Keratinocyte (primary cell): ENCODE measurements around the gene KRTAP10-8. TPM values are rescaled to one million over a fixed set of nuclear protein-coding genes. Genes with fewer than 3 reads are reported as not detected.

ENCODE experiments used
- DNase-seq: peaks from one replicate; pipeline ENCODE4 v3.0.0-alpha.2; 2011; ENCODE audit warnings: low read depth, missing footprints, low spot score
- FAIRE-seq: peaks from 2 replicates; lab custom pipeline; 2011; peaks lifted over from hg19 to GRCh38; lab: Jason Lieb, UNC
- H2AFZ ChIP-seq: 2 replicates; pipeline ENCODE4 v1.6.0; 2012; ENCODE audit warnings: low read length, control low read depth, inconsistent platforms; ENCODE audit not compliant: control insufficient read depth
- H3K27ac ChIP-seq: 2 replicates; pipeline ENCODE4 v1.5.1; 2011; ENCODE audit warnings: low read length; ENCODE audit not compliant: control insufficient read depth, insufficient read depth
- H3K27me3 ChIP-seq: 3 replicates; pipeline ENCODE4 v1.6.0; 2011; ENCODE audit warnings: low read length; ENCODE audit not compliant: control insufficient read depth, insufficient read depth; ENCODE audit errors: extremely low read depth
- H3K36me3 ChIP-seq, 2 experiments: 2 replicates in 1 of 2; 3 replicates in 1 of 2; pipeline ENCODE4 v1.5.1; 2011; ENCODE audit warnings: low read length in 2 of 2, mild to moderate bottlenecking in 1 of 2; ENCODE audit not compliant: control insufficient read depth in 2 of 2, insufficient read depth in 2 of 2; ENCODE audit errors: extremely low read depth in 1 of 2
- H3K4me1 ChIP-seq: 3 replicates; pipeline ENCODE4 v1.5.1; 2011; ENCODE audit warnings: low read length; ENCODE audit not compliant: control insufficient read depth, insufficient read depth; ENCODE audit errors: extremely low read depth
- H3K4me2 ChIP-seq: 3 replicates; pipeline ENCODE4 v1.6.0; 2011; ENCODE audit warnings: low read depth, low read length; ENCODE audit not compliant: control insufficient read depth, insufficient read depth; ENCODE audit errors: extremely low read depth
- H3K4me3 ChIP-seq, 3 experiments: fragments of 200-600 bp in 1 of 3; sonication (generic) in 1 of 3; 2 replicates in 2 of 3; 3 replicates in 1 of 3; pipeline ENCODE4 v1.5.1; 2011 to 2016; ENCODE audit warnings: low read length in 3 of 3, mild to moderate bottlenecking in 3 of 3, control low read depth in 2 of 3, inconsistent platforms in 1 of 3, low read depth in 1 of 3, mixed read lengths in 1 of 3, mixed run types in 1 of 3, moderate library complexity in 1 of 3; ENCODE audit not compliant: control insufficient read depth in 2 of 3, insufficient read depth in 2 of 3; ENCODE audit errors: extremely low read depth in 1 of 3
- H3K79me2 ChIP-seq: 2 replicates; pipeline ENCODE4 v1.6.0; 2012; ENCODE audit warnings: low read length; ENCODE audit not compliant: control insufficient read depth, insufficient read depth
- H3K9ac ChIP-seq: 3 replicates; pipeline ENCODE4 v1.6.0; 2011; ENCODE audit warnings: low read length; ENCODE audit not compliant: control insufficient read depth, insufficient read depth; ENCODE audit errors: extremely low read depth
- H3K9me1 ChIP-seq: 3 replicates; pipeline ENCODE4 v1.6.0; 2011; ENCODE audit warnings: low read length; ENCODE audit not compliant: control insufficient read depth, insufficient read depth; ENCODE audit errors: extremely low read depth
- H3K9me3 ChIP-seq: 2 replicates; pipeline ENCODE4 v1.5.1; 2012; ENCODE audit warnings: low read depth, low read length; ENCODE audit not compliant: control insufficient read depth
- H4K20me1 ChIP-seq: 3 replicates; pipeline ENCODE4 v1.6.0; 2011; ENCODE audit warnings: low read length; ENCODE audit not compliant: control insufficient read depth, insufficient read depth; ENCODE audit errors: extremely low read depth
- CTCF ChIP-seq, 3 experiments: IDR thresholded peaks in 1 of 3; conservative IDR thresholded peaks in 1 of 3; optimal IDR thresholded peaks in 1 of 3; 2 replicates in 2 of 3; 3 replicates in 1 of 3; pipeline versions ENCODE3 to v1.5.1; 2011; ENCODE audit warnings: low read length in 3 of 3, mild to moderate bottlenecking in 3 of 3, moderate library complexity in 2 of 3, control low read depth in 1 of 3, inconsistent platforms in 1 of 3; ENCODE audit not compliant: insufficient read depth in 2 of 3; ENCODE audit errors: extremely low read depth in 1 of 3
- EZH2 ChIP-seq: IDR thresholded peaks from one replicate; pipeline ENCODE4 v1.6.1; 2012; ENCODE audit warnings: inconsistent platforms, mild to moderate bottlenecking, low read length, moderate library complexity
- dilution Hi-C: fragments of 300-500 bp; cut with MboI; formaldehyde crosslinking; loops from one replicate; pipeline ENCODE4 v1.7.0; 2020; ENCODE audit warnings: low sequenced_read_pairs; ENCODE audit not compliant: extremely low pct_ligation_motif_present
- polyA plus RNA-seq, 5 experiments: library from polyadenylated mRNA; depleted of rRNA in 3 of 5; stranded (reverse) in 3 of 5; stranded (forward) in 1 of 5; unstranded in 1 of 5; fragments of >200 nt; gene quantifications; 1 replicate in 1 of 5; 2 replicates in 3 of 5; 3 replicates in 1 of 5; pipeline versions ENCODE4 v1.2.1 to v1.2.3, GENCODE V29; 2011 to 2012; ENCODE audit warnings: missing spikeins in 2 of 5, low read depth in 1 of 5, low replicate concordance in 1 of 5

KRTAP10-8 gene
- polyA plus RNA-seq, 1 donor (not counting 4 experiments of a cell fraction or from before 2014, with no cell fraction given), result not detected

- dilution Hi-C loops, result no loop called here
- FAIRE-seq (no peak), DNase-seq (no peak)
- no peaks in the 10 kb centered on the region for H3K79me2 ChIP-seq
- TF ChIP-seq EZH2 (no peak), CTCF (optimal IDR thresholded peaks at IDR 0.05 in 1 of 3, IDR thresholded peaks at IDR 0.05 in 1 of 3, conservative IDR thresholded peaks at IDR 0.05 in 1 of 3; ENCODE audit: extremely low read depth in 1 of 3, insufficient read depth in 2 of 3, low read length in 3 of 3) (no peak)
- H3K4me3 ChIP-seq, result no peak overlapping the region
- no peak overlapping the region for H2AFZ ChIP-seq
- no peaks in the 10 kb centered on the region for H3K36me3 ChIP-seq
- H4K20me1 ChIP-seq, result no peaks in the 10 kb centered on the region
- H3K9me3 ChIP-seq, result peaks cover 13% of the 10 kb centered on the region
- H3K27ac ChIP-seq, result no peak overlapping the region
- H3K9me1 ChIP-seq, result no peaks in the 10 kb centered on the region
- no peaks in the 10 kb centered on the region for H3K27me3 ChIP-seq
- H3K4me1 ChIP-seq, result no peaks in the 10 kb centered on the region
- H3K4me2 ChIP-seq, result no peak overlapping the region
- no peak overlapping the region for H3K9ac ChIP-seq
Observed at GRCh38 chr21:44623575-44623974, 11.7 kb downstream of the KRTAP10-8 start.

- Histone ChIP-seq H3K27ac (no peak overlapping the region), H3K4me2 (no peak overlapping the region), H2AFZ (no peak overlapping the region), H3K9me3 (peaks cover 14% of the 10 kb centered on the region), H3K9me1 (no peaks in the 10 kb centered on the region), H3K9ac (no peak overlapping the region), H3K4me1 (no peaks in the 10 kb centered on the region), H3K4me3 (no peak overlapping the region), H3K36me3 (no peaks in the 10 kb centered on the region), H3K79me2 (no peaks in the 10 kb centered on the region), H4K20me1 (no peaks in the 10 kb centered on the region), H3K27me3 (no peaks in the 10 kb centered on the region)
- dilution Hi-C loops, result no loop called here
- TF ChIP-seq CTCF (optimal IDR thresholded peaks at IDR 0.05 in 1 of 3, IDR thresholded peaks at IDR 0.05 in 1 of 3, conservative IDR thresholded peaks at IDR 0.05 in 1 of 3; ENCODE audit: extremely low read depth in 1 of 3, insufficient read depth in 2 of 3, low read length in 3 of 3) (no peak), EZH2 (no peak)
- FAIRE-seq, result no peak
- no peak for DNase-seq
Observed at GRCh38 chr21:44625756-44626155, 13.9 kb downstream of the KRTAP10-8 start.
